GM06990 (cell line): Measurements from ENCODE around the gene CRACDL.

Source experiments
- DNase-seq: peaks from one replicate; pipeline ENCODE4 v3.0.0-alpha.2; 2011; ENCODE audit not compliant: insufficient read length; ENCODE audit errors: extremely low read depth
- H3K27me3 ChIP-seq: replicated peaks from 2 replicates; pipeline ENCODE4 v1.6.0; 2011; ENCODE audit warnings: low read length; ENCODE audit not compliant: control insufficient read depth, insufficient read depth
- H3K36me3 ChIP-seq: 2 replicates; pipeline ENCODE4 v1.5.1; 2011; ENCODE audit warnings: low read length; ENCODE audit not compliant: control insufficient read depth, insufficient read depth
- H3K4me3 ChIP-seq: replicated peaks from 2 replicates; pipeline ENCODE4 v1.5.1; 2011; ENCODE audit warnings: low read depth, mild to moderate bottlenecking, control low read depth, low read length
- CTCF ChIP-seq: IDR thresholded peaks from 2 replicates; pipeline ENCODE4 v1.5.1; 2011; ENCODE audit warnings: low read length, control low read depth, mild to moderate bottlenecking, inconsistent platforms; ENCODE audit not compliant: insufficient read depth, poor library complexity, severe bottlenecking

Gene CRACDL

DNA sequence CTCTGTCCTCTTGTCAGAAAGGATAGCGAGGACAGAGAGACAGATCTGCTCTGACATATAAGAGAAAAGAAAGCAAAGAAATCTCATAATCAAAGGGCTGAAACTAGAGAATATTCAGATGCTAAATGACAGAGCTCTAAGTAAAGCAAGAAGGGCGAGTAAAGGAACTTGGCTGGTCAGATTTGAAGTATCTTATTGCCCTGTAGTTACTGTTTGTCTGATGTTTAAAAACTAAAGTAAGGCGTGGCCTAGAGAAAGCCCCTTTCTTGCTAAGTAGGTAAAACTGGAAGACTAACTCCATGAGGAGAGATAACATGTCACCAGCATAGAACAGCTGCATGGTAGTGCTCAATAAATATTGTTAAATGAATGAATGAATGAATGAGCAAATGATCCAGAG, 70.0 kb downstream of the CRACDL start:
- DNase-seq: no peak
- no peaks in the 10 kb centered on the region for H3K27me3 ChIP-seq
- no peaks in the 10 kb centered on the region for H3K36me3 ChIP-seq
- TF ChIP-seq CTCF: no peak
- no peak overlapping the region for H3K4me3 ChIP-seq

DNA sequence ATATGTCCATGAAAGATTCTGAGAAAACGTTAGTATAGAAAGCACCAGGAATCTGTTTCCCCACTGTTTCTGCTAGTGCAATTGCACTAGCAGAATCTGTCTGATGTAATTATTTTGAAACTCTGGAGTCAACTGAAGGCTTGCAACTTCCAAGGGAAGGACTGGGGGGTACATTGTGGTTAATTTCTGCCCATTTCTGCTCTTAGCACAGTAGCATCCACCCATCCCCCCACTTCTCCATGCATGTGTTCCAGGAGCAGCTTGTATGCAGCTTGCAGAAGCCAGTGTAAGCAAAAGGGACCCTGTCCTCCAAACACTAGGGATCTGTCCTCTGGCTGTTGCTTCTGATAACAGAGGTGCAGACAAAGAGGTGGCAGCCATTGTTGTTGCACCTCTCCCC, 74.4 kb downstream of the CRACDL start:
- no peaks in the 10 kb centered on the region for H3K36me3 ChIP-seq
- TF ChIP-seq CTCF: no peak
- no peaks in the 10 kb centered on the region for H3K27me3 ChIP-seq
- DNase-seq: no peak
- no peak overlapping the region for H3K4me3 ChIP-seq

GRCh38 chr2:98859323-98859722, 76.7 kb downstream of the CRACDL start:
- TF ChIP-seq CTCF: no peak
- no peaks in the 10 kb centered on the region for H3K36me3 ChIP-seq
- H3K27me3 ChIP-seq: no peaks in the 10 kb centered on the region
- DNase-seq: no peak
- H3K4me3 ChIP-seq: no peak overlapping the region

DNA sequence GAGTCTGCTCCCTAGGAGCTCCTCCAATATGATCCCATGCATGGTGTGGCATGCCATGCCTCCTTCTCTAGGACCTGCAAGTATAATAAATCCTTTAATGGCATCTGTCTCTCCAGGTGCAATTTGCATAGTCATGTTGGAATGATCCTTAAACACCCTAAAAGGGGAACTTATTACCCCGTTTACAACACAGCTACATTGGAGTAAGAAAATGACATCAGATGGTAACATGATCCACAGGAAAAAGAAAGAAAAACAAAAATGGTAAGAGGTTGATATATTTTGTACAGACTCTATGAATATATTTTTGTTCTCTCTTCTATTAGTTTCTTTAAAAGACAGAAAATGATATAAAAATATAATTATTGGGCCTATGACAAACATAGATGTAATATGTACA, 79.0 kb downstream of the CRACDL start:
- no peak for DNase-seq
- no peaks in the 10 kb centered on the region for H3K36me3 ChIP-seq
- no peak overlapping the region for H3K4me3 ChIP-seq
- no peaks in the 10 kb centered on the region for H3K27me3 ChIP-seq
- TF ChIP-seq CTCF: no peak

GRCh38 chr2:98854682-98855081, 81.3 kb downstream of the CRACDL start:
- Histone ChIP-seq H3K27me3 (no peaks in the 10 kb centered on the region), H3K4me3 (no peak overlapping the region), H3K36me3 (no peaks in the 10 kb centered on the region)
- no peak for DNase-seq
- TF ChIP-seq CTCF: no peak

GRCh38 chr2:98852932-98853331, 83.1 kb downstream of the CRACDL start:
- no peaks in the 10 kb centered on the region for H3K36me3 ChIP-seq
- DNase-seq: no peak
- no peak for TF ChIP-seq CTCF
- no peaks in the 10 kb centered on the region for H3K27me3 ChIP-seq
- no peak overlapping the region for H3K4me3 ChIP-seq
